PFSK-1 (cell line): ENCODE measurements around the gene NOX5.

Source experiments
- FOXP2 ChIP-seq: optimal IDR thresholded peaks from 2 replicates; pipeline ENCODE3; 2011; ENCODE audit warnings: borderline replicate concordance, control low read depth, inconsistent platforms; ENCODE audit not compliant: insufficient read depth; ENCODE audit errors: extremely low read length, extremely low read depth
- POLR2AphosphoS5 ChIP-seq: IDR thresholded peaks from 2 replicates; pipeline ENCODE4 v1.6.1; 2012; ENCODE audit warnings: low read depth, mild to moderate bottlenecking, control low read depth, low read length, moderate library complexity
- TAF1 ChIP-seq: IDR thresholded peaks from 2 replicates; pipeline ENCODE4 v1.6.1; 2012; ENCODE audit warnings: low read length, control low read depth, borderline replicate concordance; ENCODE audit not compliant: insufficient read depth
- TF ChIP-seq, protein P1 (sequence below), 2 experiments: IDR thresholded peaks; 2 replicates each; pipeline versions ENCODE4 v1.6.1 to v1.8.0; 2011 to 2012; ENCODE audit warnings: low read depth in 2 of 2, low read length in 2 of 2, control low read depth in 1 of 2, inconsistent platforms in 1 of 2, mild to moderate bottlenecking in 1 of 2, moderate library complexity in 1 of 2; ENCODE audit not compliant: insufficient read depth in 1 of 2

DNA sequence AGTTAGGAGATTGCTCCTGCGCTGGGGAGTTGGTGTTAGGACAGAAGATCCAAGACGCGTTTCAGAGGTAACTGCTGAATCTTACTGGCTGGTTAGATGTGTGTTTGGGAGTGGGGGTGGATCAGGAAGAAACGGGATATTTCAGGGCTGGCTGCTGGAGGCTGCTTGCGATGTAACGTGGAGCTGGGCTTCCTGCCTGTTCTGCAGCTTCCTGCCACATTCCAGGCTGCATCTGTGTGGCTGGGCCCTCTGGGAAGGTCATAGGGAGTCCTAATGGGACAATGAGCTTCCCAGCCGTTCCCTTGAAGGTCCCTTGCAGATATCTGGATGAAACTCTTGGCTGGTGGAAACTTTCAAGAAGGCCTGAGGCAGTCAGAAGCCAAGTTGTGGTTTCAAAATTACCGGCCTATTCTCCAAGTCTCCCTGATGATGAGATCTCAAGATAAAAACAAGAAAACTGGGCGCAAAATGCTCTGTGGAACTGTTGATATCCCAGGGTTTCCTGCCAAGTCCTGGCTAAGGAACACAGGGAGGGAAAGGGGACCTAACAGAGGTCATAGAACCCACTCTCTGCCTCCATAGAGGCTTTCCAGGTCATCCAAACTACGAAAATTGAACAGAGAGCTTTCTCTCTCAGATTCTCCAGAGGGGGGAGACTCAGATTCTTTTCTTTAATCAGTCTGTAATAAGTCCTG lies 67.0 kb downstream of the NOX5 start:
- TF ChIP-seq, protein P1, sequence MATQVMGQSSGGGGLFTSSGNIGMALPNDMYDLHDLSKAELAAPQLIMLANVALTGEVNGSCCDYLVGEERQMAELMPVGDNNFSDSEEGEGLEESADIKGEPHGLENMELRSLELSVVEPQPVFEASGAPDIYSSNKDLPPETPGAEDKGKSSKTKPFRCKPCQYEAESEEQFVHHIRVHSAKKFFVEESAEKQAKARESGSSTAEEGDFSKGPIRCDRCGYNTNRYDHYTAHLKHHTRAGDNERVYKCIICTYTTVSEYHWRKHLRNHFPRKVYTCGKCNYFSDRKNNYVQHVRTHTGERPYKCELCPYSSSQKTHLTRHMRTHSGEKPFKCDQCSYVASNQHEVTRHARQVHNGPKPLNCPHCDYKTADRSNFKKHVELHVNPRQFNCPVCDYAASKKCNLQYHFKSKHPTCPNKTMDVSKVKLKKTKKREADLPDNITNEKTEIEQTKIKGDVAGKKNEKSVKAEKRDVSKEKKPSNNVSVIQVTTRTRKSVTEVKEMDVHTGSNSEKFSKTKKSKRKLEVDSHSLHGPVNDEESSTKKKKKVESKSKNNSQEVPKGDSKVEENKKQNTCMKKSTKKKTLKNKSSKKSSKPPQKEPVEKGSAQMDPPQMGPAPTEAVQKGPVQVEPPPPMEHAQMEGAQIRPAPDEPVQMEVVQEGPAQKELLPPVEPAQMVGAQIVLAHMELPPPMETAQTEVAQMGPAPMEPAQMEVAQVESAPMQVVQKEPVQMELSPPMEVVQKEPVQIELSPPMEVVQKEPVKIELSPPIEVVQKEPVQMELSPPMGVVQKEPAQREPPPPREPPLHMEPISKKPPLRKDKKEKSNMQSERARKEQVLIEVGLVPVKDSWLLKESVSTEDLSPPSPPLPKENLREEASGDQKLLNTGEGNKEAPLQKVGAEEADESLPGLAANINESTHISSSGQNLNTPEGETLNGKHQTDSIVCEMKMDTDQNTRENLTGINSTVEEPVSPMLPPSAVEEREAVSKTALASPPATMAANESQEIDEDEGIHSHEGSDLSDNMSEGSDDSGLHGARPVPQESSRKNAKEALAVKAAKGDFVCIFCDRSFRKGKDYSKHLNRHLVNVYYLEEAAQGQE (IDR thresholded peaks at IDR 0.05; ENCODE audit: insufficient read depth in 1 of 2, low read depth in 2 of 2, low read length in 2 of 2), result no peak
- TF ChIP-seq POLR2AphosphoS5 (no peak), TAF1 (no peak), FOXP2 (no peak)
